ACC112 (cell line): ENCODE measurements around the gene RNU2-63P.
"Not testable (repeated sequence)": the region's sequence is repeated elsewhere in the genome, so short reads cannot be mapped to it uniquely, and the experiment has no call there.

Experiments used
- H2AFZ ChIP-seq: fragments of 200-600 bp; sonication (generic); one replicate; pipeline ENCODE4 v1.6.0; 2017; ENCODE audit warnings: antibody characterized with exemption, low read length; ENCODE audit not compliant: unreplicated experiment
- H3K27ac ChIP-seq: fragments of 200-600 bp; sonication (generic); 2 replicates; pipeline ENCODE4 v1.5.1; 2014; ENCODE audit warnings: low read depth, mild to moderate bottlenecking, antibody characterized with exemption, low read length, moderate library complexity
- H3K27me3 ChIP-seq: fragments of 200-600 bp; sonication (generic); 2 replicates; pipeline ENCODE4 v1.6.1; 2014; ENCODE audit warnings: mild to moderate bottlenecking, antibody characterized with exemption, low read length, moderate library complexity, mixed read lengths; ENCODE audit not compliant: insufficient read depth
- H3K36me3 ChIP-seq: fragments of 200-600 bp; sonication (generic); 2 replicates; pipeline ENCODE4 v1.6.1; 2016; ENCODE audit warnings: mild to moderate bottlenecking, antibody characterized with exemption, low read length, moderate library complexity, mixed read lengths; ENCODE audit not compliant: insufficient read depth
- H3K4me1 ChIP-seq: fragments of 200-600 bp; sonication (generic); one replicate; pipeline ENCODE4 v1.6.1; 2016; ENCODE audit warnings: low read length, mixed read lengths; ENCODE audit not compliant: insufficient read depth, unreplicated experiment, control insufficient read depth
- H3K4me3 ChIP-seq: fragments of 200-600 bp; sonication (generic); 2 replicates; pipeline ENCODE4 v1.5.1; 2014; ENCODE audit warnings: mild to moderate bottlenecking, low read depth, low read length
- H3K79me2 ChIP-seq: fragments of 200-600 bp; sonication (generic); one replicate; pipeline ENCODE4 v1.6.0; 2016; ENCODE audit warnings: low read length; ENCODE audit not compliant: control insufficient read depth, unreplicated experiment, insufficient read depth

RNU2-63P gene

DNA sequence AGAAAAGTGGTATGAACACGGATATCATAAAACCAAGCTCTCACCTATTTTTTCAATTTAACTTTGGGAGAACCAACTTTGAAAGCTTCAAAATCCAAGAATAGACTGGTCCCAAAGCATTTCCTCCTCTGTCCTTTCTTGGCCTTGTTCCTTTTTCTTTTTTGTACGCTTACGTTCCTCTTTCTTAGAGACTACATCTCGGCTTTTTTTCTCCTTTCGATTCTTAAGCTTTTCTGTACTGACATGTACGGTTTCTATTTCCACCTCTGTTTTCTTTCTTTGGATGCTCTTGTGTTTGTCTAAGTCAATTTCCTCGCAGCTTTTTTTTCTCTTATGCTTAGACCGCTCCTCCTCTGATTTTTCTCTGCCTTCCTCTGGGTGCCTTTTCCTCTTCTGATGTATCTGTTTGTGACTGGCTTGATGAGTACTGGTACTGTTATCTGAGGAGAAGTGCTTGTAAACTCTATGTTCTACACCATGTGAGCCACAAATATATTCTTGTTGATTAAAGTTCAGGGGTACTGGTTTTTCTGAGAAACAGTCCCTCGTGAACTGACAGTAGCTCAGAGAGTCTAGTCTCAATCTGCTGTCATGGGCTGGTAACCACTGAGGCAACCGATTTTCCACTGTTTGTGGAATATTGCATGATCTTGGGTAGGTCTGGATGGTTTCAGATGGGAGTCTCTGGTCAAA lies 11.5 kb upstream of the RNU2-63P start:
- peaks cover 31% of the 10 kb centered on the region for H3K36me3 ChIP-seq
- no peak overlapping the region for H2AFZ ChIP-seq
- H3K27ac ChIP-seq = no peak overlapping the region
- no peaks in the 10 kb centered on the region for H3K4me1 ChIP-seq
- H3K27me3 ChIP-seq = no peaks in the 10 kb centered on the region
- H3K79me2 ChIP-seq = no peaks in the 10 kb centered on the region
- no peak overlapping the region for H3K4me3 ChIP-seq

DNA sequence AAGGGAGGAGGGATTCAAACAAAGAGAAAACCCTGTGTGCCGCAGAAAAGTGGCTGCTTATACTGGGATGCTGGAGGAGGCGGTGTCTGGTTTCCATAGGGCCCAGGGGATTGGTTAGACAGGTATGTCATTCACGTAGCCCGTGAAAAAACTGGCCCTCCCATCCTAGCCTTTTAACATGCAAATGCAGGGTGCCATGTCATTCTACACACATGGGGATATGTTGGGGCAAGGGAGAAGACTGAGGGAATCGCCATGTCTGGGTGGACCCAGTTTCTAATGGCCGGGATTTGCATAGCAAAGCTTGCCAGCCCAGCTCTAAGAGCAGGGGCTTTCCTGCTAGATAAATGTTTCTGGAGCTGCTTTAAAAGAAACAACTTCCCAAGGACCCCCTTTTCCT lies 8.2 kb upstream of the RNU2-63P start:
- no peak overlapping the region for H3K4me3 ChIP-seq
- H3K79me2 ChIP-seq = no peaks in the 10 kb centered on the region
- H3K27ac ChIP-seq = no peak overlapping the region
- H3K27me3 ChIP-seq = no peaks in the 10 kb centered on the region
- H2AFZ ChIP-seq = no peak overlapping the region
- H3K4me1 ChIP-seq = no peaks in the 10 kb centered on the region
- H3K36me3 ChIP-seq = peaks cover 15% of the 10 kb centered on the region

DNA sequence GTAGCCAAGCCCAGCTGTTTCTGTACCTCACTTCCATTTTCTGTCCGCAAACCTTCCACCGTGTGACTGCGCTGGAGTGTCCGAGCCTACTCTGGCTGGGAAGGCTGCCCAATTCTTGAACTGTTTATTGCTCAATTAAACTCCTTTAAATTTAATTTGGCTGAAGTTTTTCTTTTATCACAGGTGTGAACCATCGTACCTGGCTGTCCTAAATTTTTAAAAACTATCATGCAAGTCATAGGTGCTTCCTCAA lies 6.2 kb upstream of the RNU2-63P start:
- H3K27me3 ChIP-seq = no peaks in the 10 kb centered on the region
- H3K36me3 ChIP-seq = peaks cover 4% of the 10 kb centered on the region; the same call in 1 of the 2 replicates
- no peak overlapping the region for H3K4me3 ChIP-seq
- H3K27ac ChIP-seq = no peak overlapping the region
- H3K79me2 ChIP-seq = no peaks in the 10 kb centered on the region
- H3K4me1 ChIP-seq = no peaks in the 10 kb centered on the region
- no peak overlapping the region for H2AFZ ChIP-seq

DNA sequence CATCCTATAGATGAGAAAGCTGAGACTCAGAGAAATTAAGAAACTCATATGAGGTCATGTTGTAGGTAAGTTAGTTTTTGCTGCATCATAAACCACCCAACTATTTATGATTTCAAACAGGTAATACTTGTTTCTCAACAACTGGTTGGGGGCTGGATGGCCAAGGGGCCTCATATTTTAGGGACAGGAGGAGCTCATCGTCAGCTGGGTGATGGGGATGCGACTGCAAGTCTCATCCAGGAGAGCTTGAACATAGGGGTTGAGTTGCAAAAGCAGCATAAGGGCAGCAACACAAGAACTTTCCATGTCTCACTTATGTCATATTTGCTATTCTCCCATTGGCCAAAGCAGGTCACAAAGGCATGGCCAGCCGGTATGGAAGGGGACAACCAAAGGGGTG lies 3.6 kb upstream of the RNU2-63P start:
- Histone ChIP-seq H3K27ac (no peak overlapping the region), H3K36me3 (no peaks in the 10 kb centered on the region), H3K4me1 (no peaks in the 10 kb centered on the region), H3K27me3 (no peaks in the 10 kb centered on the region), H3K4me3 (no peak overlapping the region), H2AFZ (no peak overlapping the region), H3K79me2 (no peaks in the 10 kb centered on the region)

DNA sequence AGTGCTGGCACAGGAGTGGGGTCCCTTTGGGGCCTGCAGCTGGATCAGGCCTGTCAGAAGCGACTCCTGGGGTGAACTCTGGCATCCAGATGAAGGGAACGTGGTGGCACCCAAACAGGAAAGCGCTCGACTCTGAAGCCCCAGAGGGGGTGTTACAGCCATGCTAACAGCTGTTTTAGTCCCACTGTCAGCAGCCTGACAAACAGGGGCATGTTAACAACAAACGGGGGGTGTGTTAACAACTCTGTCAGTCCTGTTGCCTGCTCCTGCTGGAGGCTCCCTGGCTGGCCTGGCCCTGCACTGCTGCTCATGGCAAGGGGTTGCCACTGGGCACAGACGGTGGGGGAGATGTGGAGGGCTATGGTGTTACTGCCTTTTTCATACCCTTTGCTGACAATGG lies 2.6 kb upstream of the RNU2-63P start:
- H3K27me3 ChIP-seq = no peaks in the 10 kb centered on the region
- no peak overlapping the region for H3K4me3 ChIP-seq
- no peak overlapping the region for H2AFZ ChIP-seq
- no peak overlapping the region for H3K27ac ChIP-seq
- no peaks in the 10 kb centered on the region for H3K79me2 ChIP-seq
- H3K4me1 ChIP-seq = no peaks in the 10 kb centered on the region
- no peaks in the 10 kb centered on the region for H3K36me3 ChIP-seq

DNA sequence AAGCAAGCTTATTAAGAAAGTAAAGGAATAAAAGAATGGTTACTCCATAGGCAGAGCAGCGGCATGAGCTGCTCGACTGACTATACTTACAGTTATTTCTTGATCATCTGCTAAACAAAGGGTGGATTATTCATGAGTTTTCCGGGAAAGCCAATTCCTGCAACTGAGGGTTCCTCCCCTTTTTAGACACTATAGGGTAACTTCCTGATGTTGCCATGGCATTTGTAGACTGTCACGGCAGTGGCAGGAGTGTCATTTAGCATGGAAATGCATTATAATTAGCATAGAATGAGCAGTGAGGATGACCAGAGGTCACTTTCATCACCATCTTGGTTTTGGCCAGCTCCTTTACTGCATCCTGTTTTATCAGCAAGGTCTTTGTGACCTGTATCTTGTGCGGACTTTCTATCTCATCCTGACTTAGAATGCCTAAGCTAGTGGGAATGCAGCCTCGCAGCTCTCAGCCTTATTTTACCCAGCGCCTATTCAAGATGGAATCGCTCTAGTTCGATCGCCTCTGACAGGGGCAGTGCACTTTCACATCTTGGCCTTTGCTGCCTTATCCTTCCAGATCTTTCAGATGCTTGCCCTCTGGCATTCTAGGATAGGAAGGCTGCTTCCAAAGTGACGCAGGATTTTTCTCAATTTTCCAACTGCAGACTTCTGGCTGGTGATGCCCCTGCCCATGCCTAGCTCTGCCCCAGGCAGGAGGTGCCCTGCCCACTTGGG lies 1.9 kb upstream of the RNU2-63P start:
- H3K36me3 ChIP-seq, H3K4me1 ChIP-seq, H3K27ac ChIP-seq, H2AFZ ChIP-seq, H3K4me3 ChIP-seq, H3K27me3 ChIP-seq, H3K79me2 ChIP-seq: not testable (repeated sequence)

DNA sequence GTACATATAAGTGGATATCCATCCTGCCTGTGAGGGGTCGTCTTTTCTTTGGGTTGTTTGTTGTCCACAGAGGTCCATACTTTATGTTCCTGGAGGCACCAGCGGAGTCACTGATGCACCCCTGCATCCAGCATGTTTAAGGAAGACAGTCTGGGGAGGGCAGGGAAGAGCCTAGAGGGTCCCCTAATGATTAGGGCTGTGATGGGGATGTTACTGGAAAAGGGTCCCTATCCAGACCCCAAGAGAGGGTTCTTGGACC lies 1.4 kb upstream of the RNU2-63P start:
- not testable (repeated sequence) for H3K27me3 ChIP-seq, H2AFZ ChIP-seq, H3K36me3 ChIP-seq, H3K4me3 ChIP-seq, H3K4me1 ChIP-seq, H3K79me2 ChIP-seq, H3K27ac ChIP-seq

DNA sequence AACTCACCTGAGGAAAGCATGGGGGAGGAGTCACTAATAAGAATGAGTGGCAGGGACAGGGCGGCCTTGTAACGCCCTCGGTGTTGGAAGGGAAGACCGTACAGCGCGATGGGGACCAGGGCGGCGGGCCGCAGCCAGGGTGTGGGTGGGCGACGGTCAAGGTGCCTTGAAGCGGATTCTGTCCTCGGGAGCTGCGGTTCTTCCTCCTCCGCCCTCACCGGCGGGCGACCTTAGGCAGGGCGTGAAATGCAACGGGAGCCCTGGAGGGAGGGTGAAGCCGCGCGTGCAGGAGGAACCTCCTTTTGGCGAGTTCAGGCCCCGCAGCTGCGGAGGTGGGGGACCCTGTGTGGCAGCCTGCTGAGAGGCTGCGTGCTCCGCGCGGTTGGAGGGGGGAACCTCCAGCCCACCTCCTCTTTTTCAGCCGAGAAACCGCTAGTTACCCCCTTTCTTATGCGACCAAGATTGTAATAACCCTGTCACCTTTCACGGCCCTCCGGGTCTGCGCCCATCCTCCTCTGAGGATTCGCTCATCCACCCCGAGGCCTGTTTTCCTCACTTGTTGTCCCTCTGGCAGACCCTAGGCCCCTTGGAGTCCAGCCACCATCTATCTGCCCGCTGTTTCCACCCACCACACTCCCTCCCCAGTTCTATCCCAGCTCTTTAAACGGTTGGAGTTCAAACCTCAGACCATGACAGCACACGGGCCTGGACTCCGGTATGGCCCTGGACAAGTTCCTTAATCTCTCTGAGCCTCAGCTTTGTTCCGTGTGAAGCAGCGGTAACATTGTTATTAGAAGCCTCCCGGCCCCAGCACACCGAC lies 823 bp upstream of the RNU2-63P start:
- no peaks in the 10 kb centered on the region for H3K79me2 ChIP-seq
- peak overlapping the region; percentile 94 for H2AFZ ChIP-seq
- no peaks in the 10 kb centered on the region for H3K27me3 ChIP-seq
- H3K4me3 ChIP-seq = peak overlapping the region; percentile 83
- no peaks in the 10 kb centered on the region for H3K36me3 ChIP-seq
- H3K4me1 ChIP-seq = no peaks in the 10 kb centered on the region
- H3K27ac ChIP-seq = no peak overlapping the region

DNA sequence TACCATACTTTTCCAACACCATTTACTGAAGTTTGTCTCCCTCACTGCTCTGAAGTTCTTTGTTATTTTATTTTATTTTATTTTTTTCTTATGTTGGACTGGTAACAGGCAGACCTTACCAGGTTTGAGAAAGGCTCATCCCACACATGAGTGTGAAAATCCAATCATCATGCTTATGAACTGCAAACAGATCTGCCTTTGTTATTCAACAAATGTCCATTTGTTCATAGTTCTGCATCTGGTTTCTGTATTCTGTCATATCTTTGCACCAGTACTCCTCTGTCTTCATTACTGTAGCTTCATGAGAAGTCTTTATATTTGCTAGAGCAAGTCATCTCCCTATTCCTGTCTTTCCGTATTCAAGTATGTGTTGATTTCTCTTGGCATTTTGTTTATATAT lies 5.3 kb downstream of the RNU2-63P start:
- H3K4me3 ChIP-seq = no peak overlapping the region
- no peak overlapping the region for H2AFZ ChIP-seq
- no peaks in the 10 kb centered on the region for H3K27me3 ChIP-seq
- H3K27ac ChIP-seq = no peak overlapping the region
- no peaks in the 10 kb centered on the region for H3K36me3 ChIP-seq
- no peaks in the 10 kb centered on the region for H3K4me1 ChIP-seq
- no peaks in the 10 kb centered on the region for H3K79me2 ChIP-seq

DNA sequence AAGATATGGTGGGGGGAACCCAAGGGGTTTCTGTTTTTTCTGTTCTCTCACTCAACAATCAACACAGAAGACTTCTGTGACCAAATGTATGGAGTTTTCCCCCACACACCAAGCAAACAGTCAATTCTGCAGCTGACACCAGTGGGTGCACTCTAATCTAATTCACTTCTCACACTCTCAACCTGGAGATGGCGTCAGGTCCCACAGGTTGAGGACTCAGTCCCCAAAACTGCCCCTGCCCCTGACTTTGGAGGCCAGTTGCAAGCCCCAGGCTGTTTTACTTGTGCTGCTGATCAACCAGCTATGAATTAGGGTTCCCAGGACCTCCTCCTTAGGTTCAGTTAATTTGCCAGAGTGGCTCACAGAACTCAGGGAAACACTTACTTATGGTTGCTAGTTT lies 6.2 kb downstream of the RNU2-63P start:
- Histone ChIP-seq H3K27me3 (no peaks in the 10 kb centered on the region), H3K27ac (no peak overlapping the region), H3K4me3 (no peak overlapping the region), H3K36me3 (no peaks in the 10 kb centered on the region), H3K4me1 (no peaks in the 10 kb centered on the region), H3K79me2 (no peaks in the 10 kb centered on the region), H2AFZ (no peak overlapping the region)

DNA sequence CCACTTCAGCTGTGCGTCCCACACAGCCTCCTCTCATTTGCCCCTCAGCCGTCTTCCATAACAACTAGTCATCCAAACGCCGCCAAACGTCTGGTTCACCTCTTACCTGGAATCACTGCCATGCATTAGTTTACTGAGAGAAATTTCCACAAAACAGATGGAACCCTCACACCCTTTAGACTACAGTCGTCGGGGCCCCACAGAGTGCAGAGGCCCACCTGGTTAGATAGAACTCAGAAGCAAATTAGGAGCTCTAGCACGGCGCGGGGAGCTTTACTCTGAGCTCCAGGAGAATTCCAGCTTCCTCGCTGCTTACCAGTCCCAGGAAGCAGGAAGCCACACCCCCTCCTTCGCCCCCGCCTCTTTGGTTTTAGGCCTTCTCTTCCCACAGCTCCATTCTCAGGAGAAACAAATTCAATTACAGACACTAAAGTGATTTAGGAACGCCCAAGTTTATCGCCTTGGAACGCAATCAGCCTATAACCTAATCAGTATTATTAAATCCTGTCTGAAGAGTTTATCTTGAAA lies 9.4 kb downstream of the RNU2-63P start:
- H3K4me1 ChIP-seq = peaks cover 3% of the 10 kb centered on the region
- no peak overlapping the region for H3K27ac ChIP-seq
- no peak overlapping the region for H3K4me3 ChIP-seq
- H3K36me3 ChIP-seq = no peaks in the 10 kb centered on the region
- no peak overlapping the region for H2AFZ ChIP-seq
- H3K27me3 ChIP-seq = no peaks in the 10 kb centered on the region
- no peaks in the 10 kb centered on the region for H3K79me2 ChIP-seq
